ENCODE measurements around the gene LSM11.

DNA sequence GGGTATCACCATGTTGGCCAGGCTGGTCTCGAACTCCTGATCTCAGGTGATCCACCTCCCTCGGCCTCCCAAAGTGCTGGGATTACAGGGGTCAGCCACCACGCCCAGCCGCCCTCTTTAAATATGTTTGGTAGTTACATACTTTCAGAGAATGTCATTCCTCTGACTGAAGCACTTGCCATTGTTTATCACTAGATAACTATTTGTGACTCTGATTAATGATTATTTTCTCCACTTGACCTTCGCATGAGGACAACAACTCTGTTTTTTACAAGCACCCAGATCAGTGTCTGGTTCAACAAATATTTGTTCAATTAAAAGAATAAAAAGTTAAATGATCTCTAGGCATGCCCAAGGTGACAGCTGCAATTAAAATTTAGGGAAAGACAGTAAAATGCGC is 59.2 kb downstream of the LSM11 start:
- TF ChIP-seq, protein P1, sequence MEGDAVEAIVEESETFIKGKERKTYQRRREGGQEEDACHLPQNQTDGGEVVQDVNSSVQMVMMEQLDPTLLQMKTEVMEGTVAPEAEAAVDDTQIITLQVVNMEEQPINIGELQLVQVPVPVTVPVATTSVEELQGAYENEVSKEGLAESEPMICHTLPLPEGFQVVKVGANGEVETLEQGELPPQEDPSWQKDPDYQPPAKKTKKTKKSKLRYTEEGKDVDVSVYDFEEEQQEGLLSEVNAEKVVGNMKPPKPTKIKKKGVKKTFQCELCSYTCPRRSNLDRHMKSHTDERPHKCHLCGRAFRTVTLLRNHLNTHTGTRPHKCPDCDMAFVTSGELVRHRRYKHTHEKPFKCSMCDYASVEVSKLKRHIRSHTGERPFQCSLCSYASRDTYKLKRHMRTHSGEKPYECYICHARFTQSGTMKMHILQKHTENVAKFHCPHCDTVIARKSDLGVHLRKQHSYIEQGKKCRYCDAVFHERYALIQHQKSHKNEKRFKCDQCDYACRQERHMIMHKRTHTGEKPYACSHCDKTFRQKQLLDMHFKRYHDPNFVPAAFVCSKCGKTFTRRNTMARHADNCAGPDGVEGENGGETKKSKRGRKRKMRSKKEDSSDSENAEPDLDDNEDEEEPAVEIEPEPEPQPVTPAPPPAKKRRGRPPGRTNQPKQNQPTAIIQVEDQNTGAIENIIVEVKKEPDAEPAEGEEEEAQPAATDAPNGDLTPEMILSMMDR (IDR thresholded peaks at IDR 0.05): no peak
- TF ChIP-seq POLR2AphosphoS5 (IDR thresholded peaks at IDR 0.05): no peak
